GM19463 (cell line): ENCODE results near the gene BRD3.
"Not testable (repeated sequence)": the region's sequence is repeated elsewhere in the genome, so short reads cannot be mapped to it uniquely, and the experiment has no call there.

Source experiments
- ATAC-seq: cut with Tn5 transposase; IDR thresholded peaks from one replicate; pipeline ENCODE4 v1.9.1; 2021; ENCODE audit warnings: mild to moderate bottlenecking, moderate library complexity; ENCODE audit not compliant: unreplicated experiment

The BRD3 gene

DNA sequence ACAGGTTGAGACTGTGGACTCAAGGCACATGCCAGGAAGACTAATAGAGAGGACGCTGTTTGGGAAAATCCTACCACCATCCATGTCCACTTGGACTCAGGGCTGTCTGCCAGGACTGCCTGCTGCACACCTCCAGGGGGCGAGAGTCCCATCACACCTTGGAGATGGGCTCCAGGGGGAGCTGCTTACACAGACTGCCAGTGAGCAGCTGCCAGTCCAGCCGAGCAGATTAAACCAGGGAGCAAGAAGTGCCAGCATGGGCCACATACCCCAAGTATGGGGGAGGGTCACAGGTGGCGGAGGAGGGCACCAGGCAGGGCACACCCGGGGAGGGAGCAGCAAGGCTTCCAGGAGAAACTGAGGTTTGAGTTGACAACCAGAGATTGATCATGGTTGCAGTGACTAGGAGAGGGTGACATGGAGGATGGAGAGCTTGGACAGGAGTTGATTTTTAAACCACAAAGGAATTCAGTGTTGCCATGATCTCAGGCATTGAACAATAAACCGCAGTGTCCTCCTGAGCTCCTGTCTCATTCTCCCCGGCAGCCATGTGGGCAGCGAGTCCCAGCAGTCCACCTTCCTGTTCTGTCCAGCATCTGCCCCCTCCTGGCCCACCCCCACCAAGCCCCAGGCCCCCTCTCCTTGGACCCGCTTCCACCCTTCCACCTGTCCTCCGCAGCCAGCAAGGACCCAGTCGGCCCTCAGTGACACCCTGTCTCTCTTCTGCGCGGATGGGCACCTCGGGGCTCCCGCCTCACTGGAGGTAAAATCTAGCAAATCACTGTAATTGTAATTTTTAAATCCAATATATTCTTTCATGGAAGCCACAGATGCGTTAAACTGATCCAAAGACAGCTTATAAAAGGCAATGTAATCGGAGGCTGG, 72.6 kb downstream of the BRD3 start:
- no peak for ATAC-seq

GRCh38 chr9:133994353-133995011, 73.3 kb downstream of the BRD3 start:
- ATAC-seq: no peak

DNA sequence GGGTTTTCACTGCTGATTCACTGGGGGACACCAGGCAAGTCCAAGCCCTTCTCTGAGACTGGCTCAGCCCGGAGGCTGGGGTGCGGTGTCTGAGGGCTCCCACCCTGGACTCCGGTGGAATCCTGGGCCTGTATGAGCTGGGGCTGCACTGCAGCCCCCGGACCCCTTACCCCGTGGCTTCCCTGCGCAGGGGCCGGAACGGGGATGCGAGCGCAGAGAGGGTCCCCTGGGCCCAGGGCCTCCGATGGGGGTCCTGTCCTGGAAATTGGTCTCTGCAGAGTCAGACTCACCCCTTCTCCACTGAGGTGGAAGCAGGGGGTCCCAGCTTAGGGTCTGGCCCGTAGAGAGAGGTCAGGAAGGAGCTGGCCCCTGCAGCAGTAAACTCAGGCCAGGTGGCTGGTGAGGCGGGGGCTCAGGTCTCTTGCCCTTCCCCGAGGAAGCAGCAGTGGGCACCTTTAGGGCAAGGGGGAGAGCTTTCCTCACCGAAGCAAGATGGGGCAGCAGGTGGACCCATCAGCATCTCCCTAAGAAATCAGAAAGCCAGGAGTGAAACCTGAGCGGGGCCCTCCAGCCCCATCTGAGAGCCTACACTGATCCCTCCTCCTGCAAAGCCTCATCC, 74.1 kb downstream of the BRD3 start:
- ATAC-seq: no peak

DNA sequence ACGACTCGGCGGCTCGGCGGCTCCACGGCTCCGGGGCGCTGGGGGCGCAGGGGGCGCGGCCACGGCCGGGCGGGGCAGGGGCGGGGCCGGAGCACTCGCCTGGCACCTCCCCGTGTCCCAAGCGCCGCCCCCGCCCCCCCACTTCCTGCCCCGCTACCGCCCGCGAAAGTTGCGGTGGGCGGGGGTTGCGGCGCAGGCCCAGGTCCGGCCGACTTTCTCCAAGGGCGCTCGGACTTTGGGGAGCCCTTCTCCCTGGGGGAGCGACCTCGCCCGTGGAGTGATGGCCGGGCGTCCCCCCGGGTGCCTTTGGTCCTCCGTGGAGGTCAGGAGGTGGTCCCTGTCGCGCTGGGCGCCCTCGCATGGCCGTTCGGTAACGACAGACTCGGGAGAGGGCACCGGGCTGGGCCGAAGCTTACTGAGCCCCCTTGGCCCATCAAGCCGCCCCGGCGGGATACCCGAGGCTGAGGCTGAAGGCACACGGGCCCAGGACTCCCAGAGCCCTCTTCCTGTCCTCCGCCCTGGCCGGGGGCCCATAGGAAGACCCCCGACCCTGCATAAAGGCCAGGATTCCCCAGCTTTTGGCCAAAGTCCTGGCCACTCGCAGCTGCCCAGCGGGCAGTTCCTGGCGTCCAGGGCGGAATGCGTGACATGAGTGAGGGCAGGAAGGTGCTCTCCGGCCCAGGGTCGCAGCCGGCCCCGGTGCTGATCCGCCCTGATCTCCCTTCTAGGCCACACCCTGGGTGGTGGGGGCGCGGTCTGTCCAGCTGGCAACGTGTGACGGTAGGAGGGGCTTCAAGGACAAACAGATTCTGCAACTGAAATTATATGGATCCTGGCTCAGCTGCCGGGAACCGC, 74.8 kb downstream of the BRD3 start:
- ATAC-seq: peak; percentile 45

DNA sequence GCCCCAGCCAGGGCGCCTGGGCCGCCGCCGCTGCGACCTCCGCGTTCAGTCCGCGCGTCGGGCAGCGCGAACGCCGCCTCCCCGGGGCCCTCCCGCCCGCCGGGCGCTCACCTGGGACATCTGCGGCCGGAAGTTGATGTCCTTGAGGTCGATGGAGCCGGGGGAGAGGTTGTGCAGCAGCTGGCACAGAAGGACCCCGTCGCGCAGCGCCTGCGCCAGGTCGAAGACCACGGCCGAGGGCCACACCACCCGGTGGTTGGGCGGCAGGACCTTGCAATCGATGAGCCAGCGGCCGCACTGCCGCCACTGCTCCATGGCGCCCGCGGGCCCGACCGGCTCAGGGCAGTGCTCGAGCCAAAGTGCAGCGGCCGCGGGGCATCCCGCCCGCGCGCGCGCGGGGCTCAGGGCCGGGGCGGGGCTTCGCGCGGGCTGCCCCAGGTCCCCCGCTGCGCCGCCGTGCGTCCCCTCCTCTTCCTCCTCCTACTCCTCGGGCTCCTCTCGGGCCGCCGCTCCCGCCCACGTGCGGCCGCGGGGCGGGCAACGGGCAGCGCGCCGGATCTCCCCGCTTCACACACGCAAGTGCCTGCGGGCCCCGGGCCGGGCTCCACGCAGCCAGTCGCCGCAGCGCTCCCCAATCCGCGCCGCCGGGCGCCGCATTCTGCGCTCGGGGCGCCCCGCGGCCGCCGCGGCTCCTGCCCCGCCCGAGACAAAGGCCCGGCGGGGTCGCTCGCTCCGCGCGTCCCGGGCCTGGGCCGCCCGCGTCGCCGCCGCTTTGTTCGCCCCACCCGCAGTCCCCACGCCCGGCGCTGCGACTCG, 75.7 kb downstream of the BRD3 start, which contains the start of gene VAV2:
VAV2 (minus strand) TSS at position 361 of the 816 bp plus-strand sequence; CDS start at position 315, 46 bp downstream.
- ATAC-seq: peak; percentile 59

GRCh38 chr9:133991214-133991921, 76.5 kb downstream of the BRD3 start:
- peak; percentile 18 for ATAC-seq

DNA sequence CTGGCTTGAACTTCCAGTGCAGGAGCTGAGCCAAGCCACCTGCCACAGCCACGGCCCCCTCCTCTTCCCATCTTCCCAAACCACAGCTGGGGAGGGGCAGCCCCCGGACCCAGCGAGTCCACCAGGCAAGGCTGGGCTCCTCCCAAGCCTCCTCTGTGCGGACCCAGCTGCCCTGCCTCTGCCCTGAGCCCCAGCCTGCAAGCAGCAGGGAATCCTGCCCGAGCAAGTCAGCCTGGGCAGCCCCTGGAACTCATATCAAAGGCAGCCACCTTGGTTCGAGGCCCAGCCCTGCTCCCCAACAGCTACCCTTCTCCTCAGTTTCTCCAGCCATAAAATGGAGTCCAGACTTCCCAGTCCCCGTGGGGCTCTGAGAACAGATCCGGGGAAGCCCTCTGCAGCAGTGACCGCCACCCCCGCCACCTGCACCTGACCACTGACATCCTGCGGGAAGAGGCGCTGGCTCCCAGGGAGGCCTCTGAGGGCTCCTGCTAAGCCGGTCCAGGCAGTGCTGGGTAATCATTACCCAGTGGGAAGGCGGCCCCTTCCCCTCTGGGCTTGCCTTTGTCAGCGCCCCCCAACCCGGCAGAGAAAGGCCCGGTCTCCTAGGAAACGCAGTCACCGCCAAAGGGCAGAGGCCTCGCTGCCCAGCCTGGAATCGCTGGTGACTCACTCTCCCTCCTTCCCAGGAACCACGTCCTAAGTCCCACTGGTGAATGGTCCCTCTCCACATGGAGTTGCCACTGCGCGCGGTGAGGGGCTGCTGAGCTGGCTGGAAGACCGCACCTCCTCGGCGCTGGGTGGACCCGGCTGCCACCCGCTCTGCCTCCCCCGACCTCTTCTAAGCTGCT, 77.2 kb downstream of the BRD3 start:
- no peak for ATAC-seq

DNA sequence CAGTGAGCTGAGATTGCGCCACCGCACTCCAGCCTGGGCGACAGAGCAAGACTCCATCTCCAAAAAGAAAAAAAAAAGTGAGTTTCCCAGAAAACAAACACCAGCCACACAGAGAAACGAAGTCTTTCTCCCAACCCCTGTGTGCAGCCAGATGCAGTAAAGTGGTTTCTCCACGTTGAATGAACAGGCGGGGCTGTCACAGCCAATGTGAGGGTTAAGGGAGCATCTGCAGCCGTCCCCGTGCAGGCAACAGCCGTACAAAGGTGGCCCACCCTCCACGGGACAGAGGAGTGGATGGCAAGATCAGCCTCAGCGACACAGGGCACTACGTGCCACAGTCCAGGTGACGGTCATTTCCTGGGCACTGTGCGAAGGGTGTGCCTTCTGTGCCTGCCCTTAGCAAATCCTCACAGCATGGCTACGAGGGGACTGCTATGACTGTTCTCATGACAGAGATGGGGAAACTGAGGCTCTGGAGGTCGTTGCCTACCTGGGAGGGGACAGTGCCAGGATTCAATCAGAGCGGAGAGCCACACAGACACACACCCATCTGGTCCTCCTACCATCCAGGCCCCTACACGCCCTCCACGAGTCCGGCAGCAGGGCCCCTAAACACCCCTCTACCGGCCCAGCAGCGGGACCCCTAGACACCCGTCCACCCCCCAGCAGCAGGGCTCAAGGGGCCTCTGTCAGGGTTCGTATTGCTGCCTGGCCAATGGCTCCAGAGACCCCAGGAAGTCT, 78.0 kb downstream of the BRD3 start:
- ATAC-seq: no peak

GRCh38 chr9:133988771-133989170, 79.1 kb downstream of the BRD3 start:
- ATAC-seq: not testable (repeated sequence)

- ATAC-seq: no peak
These were observed 79.7 kb downstream of the BRD3 start for GRCh38 chr9:133987946-133988665.

DNA sequence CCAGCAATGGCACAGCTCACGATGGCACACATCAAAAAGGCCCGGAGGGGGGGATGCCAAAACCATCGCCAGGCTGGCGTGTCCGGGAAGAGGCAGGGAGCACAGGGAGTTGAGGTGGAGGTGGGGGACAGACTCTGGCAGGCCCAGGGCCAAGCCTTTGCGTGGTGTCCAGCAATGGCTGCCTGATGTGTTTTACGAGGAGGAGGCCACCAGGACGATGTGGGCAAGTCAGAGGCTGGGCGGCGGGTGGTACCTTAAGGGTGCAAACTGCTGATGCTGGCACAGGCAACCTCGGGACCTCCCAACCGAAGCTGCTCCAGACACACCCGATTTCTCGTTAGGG, 80.4 kb downstream of the BRD3 start:
- no peak for ATAC-seq

DNA sequence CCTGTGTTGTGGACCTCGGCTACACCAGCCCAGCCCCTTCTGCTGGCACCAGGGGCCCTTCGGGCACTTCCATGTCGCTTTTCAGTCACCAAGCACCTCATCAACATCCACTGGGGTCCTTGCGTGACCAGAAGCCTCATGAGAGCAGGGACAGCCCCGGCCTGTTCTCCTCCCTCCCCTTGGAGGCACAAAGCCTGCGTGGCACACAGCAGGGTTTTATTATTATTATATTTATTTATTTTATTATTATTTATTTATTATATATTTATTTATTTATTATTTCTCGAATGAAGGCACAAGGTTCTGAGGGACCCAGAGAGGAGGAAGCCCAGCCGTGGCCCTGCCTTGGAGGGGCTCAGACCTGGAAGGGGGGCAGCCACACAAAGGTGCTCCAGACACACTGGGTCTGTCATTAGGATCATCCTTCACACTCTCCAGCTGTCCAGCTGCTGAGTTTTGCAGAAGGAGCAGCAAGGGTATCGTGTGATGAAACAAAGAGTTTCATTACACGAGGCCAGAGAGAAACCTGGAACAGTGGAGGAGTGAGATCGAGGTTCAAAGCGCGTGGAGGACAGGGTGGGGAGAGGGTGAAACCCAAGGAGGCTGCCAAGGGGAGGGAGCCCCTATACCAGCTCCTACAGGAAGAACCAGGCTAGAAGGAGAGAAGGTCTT, 80.9 kb downstream of the BRD3 start:
- ATAC-seq: no peak

DNA sequence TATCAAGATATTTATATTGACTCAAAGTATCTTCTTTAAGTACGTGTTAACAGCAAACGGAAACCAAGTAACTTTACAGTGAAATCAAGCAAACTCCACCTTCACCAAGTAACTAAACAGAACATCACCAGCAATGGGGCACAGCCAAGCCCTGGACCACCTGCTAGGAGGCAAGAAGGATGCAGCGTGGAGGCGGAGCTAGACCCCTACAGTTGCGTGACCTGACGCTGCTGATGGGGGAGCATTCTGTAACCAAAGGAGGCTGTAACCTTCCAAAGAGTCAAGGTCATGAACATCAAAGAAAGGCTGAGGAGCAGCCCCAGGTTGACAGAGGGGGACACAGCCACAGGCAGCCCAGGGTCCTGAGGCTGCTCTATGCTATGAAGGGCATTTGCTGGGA, 81.8 kb downstream of the BRD3 start:
- ATAC-seq: no peak

- ATAC-seq: no peak
These were observed 84.7 kb downstream of the BRD3 start for GRCh38 chr9:133982971-133983720.

DNA sequence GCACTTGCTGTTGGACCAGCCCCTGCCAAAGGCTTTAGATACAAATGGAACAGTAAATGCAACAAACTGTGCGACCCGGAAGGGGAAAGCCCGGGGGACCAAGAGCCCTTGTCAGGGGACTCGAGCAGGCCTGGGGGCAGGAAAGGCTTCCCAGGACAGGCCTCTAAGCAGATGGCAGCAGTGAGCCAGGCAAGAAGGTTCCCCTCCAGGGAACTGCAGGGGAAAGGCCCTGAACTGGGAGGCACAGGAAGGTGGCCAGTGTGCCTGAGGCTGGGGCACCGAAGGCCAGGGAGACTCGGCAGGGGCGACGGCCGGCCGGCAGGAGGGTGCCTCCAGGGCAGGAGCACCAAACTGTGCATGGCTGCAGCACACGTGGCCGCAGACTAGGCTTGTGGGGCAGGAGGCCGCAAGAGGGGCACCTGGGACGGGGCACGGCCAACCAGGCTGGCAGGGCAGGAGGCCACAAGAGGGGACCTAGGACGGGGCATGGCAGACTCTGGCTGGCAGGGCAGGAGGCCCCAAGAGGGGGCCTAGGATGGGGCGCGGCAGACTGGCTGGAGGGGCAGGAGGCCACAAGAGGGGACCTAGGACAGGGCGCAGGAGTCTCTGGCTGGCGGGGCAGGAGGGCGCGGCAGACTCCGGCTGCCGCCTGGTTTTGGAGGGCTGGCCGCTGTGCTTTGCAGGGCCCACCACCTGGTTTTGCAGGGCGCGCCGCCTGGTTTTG, 85.7 kb downstream of the BRD3 start:
- no peak for ATAC-seq
